ENCODE data around the gene SUN1. TPM values are rescaled to one million over a fixed set of nuclear protein-coding genes. Genes with fewer than 3 reads are reported as not detected.

Gene SUN1
- total and polyA plus RNA-seq, 2 donors (not counting 1 experiment from before 2014, with no cell fraction given): 185 to 220 TPM

DNA sequence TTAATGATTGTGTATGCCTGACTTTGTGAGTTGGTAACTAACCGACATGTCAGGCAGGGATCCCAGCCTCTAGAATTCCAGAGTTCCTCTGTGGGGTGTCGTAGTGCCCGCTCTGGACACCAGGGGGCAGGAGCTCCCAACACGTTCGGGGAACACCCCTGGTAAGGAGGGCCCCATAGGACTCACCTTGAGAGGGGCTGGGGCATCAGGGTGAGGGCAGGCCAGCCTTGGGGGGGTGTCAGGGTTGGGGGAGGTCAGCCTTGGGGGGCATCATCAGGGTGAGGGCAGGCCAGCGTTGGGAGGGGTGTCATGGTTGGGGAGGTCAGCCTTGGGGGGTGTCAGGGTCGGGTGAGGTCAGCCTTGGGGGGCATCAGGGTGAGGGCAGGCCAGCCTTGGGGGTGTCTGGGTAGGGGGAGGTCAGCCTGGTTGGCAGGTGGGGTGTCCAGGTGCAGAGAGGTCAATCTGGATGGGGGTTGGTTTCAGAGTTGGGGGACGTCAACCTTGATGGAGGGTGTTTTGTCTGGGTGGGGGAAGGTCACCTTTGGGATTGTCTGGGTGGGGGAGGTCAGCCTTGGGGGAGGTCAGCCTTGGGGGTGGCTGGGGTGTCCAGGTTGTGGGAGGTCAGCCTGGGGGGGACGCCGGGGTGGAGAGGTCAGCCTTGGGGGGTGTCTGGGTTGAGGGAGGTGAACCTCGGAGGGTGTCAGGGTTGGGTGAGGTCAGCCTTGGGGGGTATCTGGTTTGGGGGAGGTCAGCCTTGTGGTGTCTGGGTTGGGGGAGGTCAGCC is 45.6 kb upstream of the SUN1 start:
- Histone ChIP-seq H3K79me2 (ENCODE audit: control insufficient read depth, insufficient read depth, low read length) (no peaks in the 10 kb centered on the region), H3K4me1 (ENCODE audit: control insufficient read depth, extremely low read depth, insufficient read depth, low read length) (no peaks in the 10 kb centered on the region), H3K4me2 (ENCODE audit: extremely low read depth, insufficient read depth, low read length) (no peak overlapping the region), H3K27ac (ENCODE audit: insufficient read depth, low read length) (no peak overlapping the region), H3K9me3 (ENCODE audit: control insufficient read depth, insufficient read depth, low read depth, low read length) (no peaks in the 10 kb centered on the region), H2AFZ (ENCODE audit: low read length) (no peak overlapping the region), H3K36me3 (ENCODE audit: control insufficient read depth, insufficient read depth, low read length) (peaks cover 15% of the 10 kb centered on the region), H3K9ac (ENCODE audit: insufficient read depth, low read length) (no peak overlapping the region), H4K20me1 (ENCODE audit: control insufficient read depth, extremely low read depth, insufficient read depth, low read length) (no peaks in the 10 kb centered on the region), H3K27me3 (ENCODE audit: control insufficient read depth, insufficient read depth, low read length) (no peaks in the 10 kb centered on the region), H3K4me3 (replicated peaks in 1 of 4; ENCODE audit: control extremely low read depth in 1 of 4, insufficient read depth in 1 of 4, low read depth in 3 of 4, low read length in 4 of 4) (no peak overlapping the region)
- DNase-seq (ENCODE audit: low read depth in 2 of 2): peak; percentile 34 to 63
- TF ChIP-seq EZH2 (IDR thresholded peaks at IDR 0.05; ENCODE audit: low read length, missing control alignments): no peak
- TF ChIP-seq, protein P1, sequence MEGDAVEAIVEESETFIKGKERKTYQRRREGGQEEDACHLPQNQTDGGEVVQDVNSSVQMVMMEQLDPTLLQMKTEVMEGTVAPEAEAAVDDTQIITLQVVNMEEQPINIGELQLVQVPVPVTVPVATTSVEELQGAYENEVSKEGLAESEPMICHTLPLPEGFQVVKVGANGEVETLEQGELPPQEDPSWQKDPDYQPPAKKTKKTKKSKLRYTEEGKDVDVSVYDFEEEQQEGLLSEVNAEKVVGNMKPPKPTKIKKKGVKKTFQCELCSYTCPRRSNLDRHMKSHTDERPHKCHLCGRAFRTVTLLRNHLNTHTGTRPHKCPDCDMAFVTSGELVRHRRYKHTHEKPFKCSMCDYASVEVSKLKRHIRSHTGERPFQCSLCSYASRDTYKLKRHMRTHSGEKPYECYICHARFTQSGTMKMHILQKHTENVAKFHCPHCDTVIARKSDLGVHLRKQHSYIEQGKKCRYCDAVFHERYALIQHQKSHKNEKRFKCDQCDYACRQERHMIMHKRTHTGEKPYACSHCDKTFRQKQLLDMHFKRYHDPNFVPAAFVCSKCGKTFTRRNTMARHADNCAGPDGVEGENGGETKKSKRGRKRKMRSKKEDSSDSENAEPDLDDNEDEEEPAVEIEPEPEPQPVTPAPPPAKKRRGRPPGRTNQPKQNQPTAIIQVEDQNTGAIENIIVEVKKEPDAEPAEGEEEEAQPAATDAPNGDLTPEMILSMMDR (conservative IDR thresholded peaks at IDR 0.05 in 1 of 2, IDR thresholded peaks at IDR 0.05 in 1 of 2; ENCODE audit: low read depth in 1 of 2, low read length in 2 of 2): peak; percentile 92 to 94

DNA sequence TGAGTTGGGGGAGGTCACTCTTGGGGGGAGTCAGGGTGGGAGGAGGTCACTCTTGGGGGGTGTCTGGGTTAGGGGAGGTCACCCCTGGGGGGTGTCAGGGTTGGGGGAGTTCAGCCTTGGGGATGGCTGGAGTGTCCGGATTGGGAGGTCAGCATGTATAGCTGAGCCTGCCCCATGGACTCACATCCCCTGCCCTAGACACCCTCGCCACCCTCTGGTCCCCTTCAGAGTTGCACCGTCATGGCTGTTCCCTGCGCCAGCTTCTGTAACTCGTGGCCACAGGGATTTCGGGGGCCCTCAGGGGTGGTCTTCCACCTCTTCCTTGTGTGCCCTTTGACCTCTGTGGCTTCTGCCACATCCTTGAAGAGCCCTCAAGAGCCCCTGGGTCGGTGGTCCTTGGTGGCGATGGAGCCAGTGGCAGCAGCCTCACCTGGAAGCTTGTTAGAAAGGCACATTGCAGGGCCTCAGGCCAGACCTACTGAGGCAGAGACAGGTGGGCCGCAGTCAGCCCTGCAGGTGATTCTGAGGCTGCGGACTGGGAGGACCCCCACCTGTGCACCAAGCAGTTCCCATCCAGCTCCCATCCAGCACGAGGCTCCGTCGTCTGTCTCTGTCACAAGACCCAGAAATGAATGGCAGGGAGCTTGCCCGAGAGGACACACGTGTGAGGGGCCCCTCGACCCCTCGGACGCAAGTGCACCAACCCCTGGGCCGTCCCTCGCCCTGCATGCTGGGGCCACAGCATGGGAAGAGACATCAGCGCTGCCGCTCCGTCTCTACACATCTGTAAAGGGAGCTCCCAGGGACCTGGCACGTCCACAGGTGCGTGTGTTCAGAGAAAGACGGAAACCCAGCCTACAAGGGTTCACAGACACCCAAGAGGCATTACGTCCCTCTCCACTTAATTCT is 44.7 kb upstream of the SUN1 start:
- Histone ChIP-seq H3K27ac (ENCODE audit: insufficient read depth, low read length) (no peak overlapping the region), H3K9me3 (ENCODE audit: control insufficient read depth, insufficient read depth, low read depth, low read length) (no peaks in the 10 kb centered on the region), H3K4me3 (replicated peaks in 1 of 4; ENCODE audit: control extremely low read depth in 1 of 4, insufficient read depth in 1 of 4, low read depth in 3 of 4, low read length in 4 of 4) (no peak overlapping the region), H3K79me2 (ENCODE audit: control insufficient read depth, insufficient read depth, low read length) (no peaks in the 10 kb centered on the region), H3K4me1 (ENCODE audit: control insufficient read depth, extremely low read depth, insufficient read depth, low read length) (no peaks in the 10 kb centered on the region), H3K9ac (ENCODE audit: insufficient read depth, low read length) (no peak overlapping the region), H3K4me2 (ENCODE audit: extremely low read depth, insufficient read depth, low read length) (no peak overlapping the region), H3K36me3 (ENCODE audit: control insufficient read depth, insufficient read depth, low read length) (peaks cover 12% of the 10 kb centered on the region), H4K20me1 (ENCODE audit: control insufficient read depth, extremely low read depth, insufficient read depth, low read length) (no peaks in the 10 kb centered on the region), H2AFZ (ENCODE audit: low read length) (no peak overlapping the region), H3K27me3 (ENCODE audit: control insufficient read depth, insufficient read depth, low read length) (no peaks in the 10 kb centered on the region)
- DNase-seq (ENCODE audit: low read depth in 2 of 2): no peak
- TF ChIP-seq, protein P1 (conservative IDR thresholded peaks at IDR 0.05 in 1 of 2, IDR thresholded peaks at IDR 0.05 in 1 of 2; ENCODE audit: low read depth in 1 of 2, low read length in 2 of 2): peak in 1 of 2 donors; percentile 13
- no peak for TF ChIP-seq EZH2 (IDR thresholded peaks at IDR 0.05; ENCODE audit: low read length, missing control alignments)

DNA sequence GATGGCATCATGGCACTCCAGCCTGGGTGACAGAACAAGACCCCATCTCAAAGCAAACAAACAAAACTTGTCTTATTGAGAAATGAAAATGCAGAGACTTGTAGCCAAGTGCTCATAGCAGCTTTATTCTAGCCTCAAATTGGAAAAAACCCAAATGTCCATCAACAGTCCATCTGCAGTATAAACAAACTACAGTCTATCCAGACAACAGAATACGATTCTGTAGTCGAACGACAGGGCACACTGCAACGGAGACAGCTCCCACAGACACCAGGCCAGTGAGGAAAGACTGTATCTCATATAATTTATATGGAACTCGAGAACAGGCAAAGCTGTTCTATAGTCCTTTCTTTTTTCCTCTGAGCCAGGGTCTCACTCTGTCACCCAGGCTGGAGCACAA is 40.8 kb upstream of the SUN1 start:
- no peaks in the 10 kb centered on the region for H4K20me1 ChIP-seq (ENCODE audit: control insufficient read depth, extremely low read depth, insufficient read depth, low read length)
- TF ChIP-seq EZH2 (IDR thresholded peaks at IDR 0.05; ENCODE audit: low read length, missing control alignments): no peak
- TF ChIP-seq, protein P1 (conservative IDR thresholded peaks at IDR 0.05 in 1 of 2, IDR thresholded peaks at IDR 0.05 in 1 of 2; ENCODE audit: low read depth in 1 of 2, low read length in 2 of 2): no peak
- H3K9ac ChIP-seq (ENCODE audit: insufficient read depth, low read length): no peak overlapping the region
- no peaks in the 10 kb centered on the region for H3K36me3 ChIP-seq (ENCODE audit: control insufficient read depth, insufficient read depth, low read length)
- no peak overlapping the region for H3K4me2 ChIP-seq (ENCODE audit: extremely low read depth, insufficient read depth, low read length)
- no peaks in the 10 kb centered on the region for H3K9me3 ChIP-seq (ENCODE audit: control insufficient read depth, insufficient read depth, low read depth, low read length)
- peak in 1 of 2 donors; percentile 30 for DNase-seq (ENCODE audit: low read depth in 2 of 2)
- H3K4me1 ChIP-seq (ENCODE audit: control insufficient read depth, extremely low read depth, insufficient read depth, low read length): no peaks in the 10 kb centered on the region
- H3K27ac ChIP-seq (ENCODE audit: insufficient read depth, low read length): no peak overlapping the region
- no peaks in the 10 kb centered on the region for H3K27me3 ChIP-seq (ENCODE audit: control insufficient read depth, insufficient read depth, low read length)
- H3K4me3 ChIP-seq (replicated peaks in 1 of 4; ENCODE audit: control extremely low read depth in 1 of 4, insufficient read depth in 1 of 4, low read depth in 3 of 4, low read length in 4 of 4): no peak overlapping the region
- no peak overlapping the region for H2AFZ ChIP-seq (ENCODE audit: low read length)
- no peaks in the 10 kb centered on the region for H3K79me2 ChIP-seq (ENCODE audit: control insufficient read depth, insufficient read depth, low read length)

Measured in fibroblast of lung (primary cell).